ENCODE measurements around the gene PLCXD1. TPM values are rescaled to one million over a fixed set of nuclear protein-coding genes. Genes with fewer than 3 reads are reported as not detected.

Gene PLCXD1
- total and polyA plus RNA-seq, 2 experiments from 2014 or later: 48.7 to 112 TPM

GRCh38 chrX:346034-346813 lies 65.0 kb downstream of the PLCXD1 start:
- ATAC-seq: peak; percentile 53
- H3K36me3 Mint-ChIP-seq (ENCODE audit: low read depth): peaks cover 37% of the 10 kb centered on the region
- Histone ChIP-seq H3K4me3 (no peak overlapping the region), H3K27me3 (ENCODE audit: insufficient read depth) (no peaks in the 10 kb centered on the region), H3K36me3 (ENCODE audit: insufficient read depth) (no peaks in the 10 kb centered on the region), H3K4me2 (no peak overlapping the region), H2AFZ (no peak overlapping the region), H3K27ac (ENCODE audit: low read depth) (no peak overlapping the region), H3K4me1 (ENCODE audit: insufficient read depth) (no peaks in the 10 kb centered on the region), H3K9me2 (ENCODE audit: insufficient read depth) (no peaks in the 10 kb centered on the region), H4K20me1 (replicated peaks; ENCODE audit: insufficient read depth) (0 out of 2 replicates have a peak, but pooled peaks cover 3% of the 10 kb centered on the region), H3F3A (replicated peaks; ENCODE audit: low read depth) (no peaks in the 10 kb centered on the region), H3K79me2 (replicated peaks; ENCODE audit: insufficient read depth) (peaks cover 24% of the 10 kb centered on the region)
- H3K4me3 Mint-ChIP-seq: no peak overlapping the region
- DNase-seq (ENCODE audit: low spot score): peak; percentile 57
- no peaks in the 10 kb centered on the region; the same call in 2 of the 3 replicates for H3K4me1 Mint-ChIP-seq
- H3K27me3 Mint-ChIP-seq (ENCODE audit: insufficient read depth, low read depth, poor library complexity): peaks cover 11% of the 10 kb centered on the region
- no peak overlapping the region for H3K27ac Mint-ChIP-seq
- TF ChIP-seq ZNF462 (CRISPR knock-in tag; IDR thresholded peaks at IDR 0.05) (no peak), CTCF (conservative IDR thresholded peaks at IDR 0.05; ENCODE audit: low read depth in 2 of 2) (peak; percentile 38 to 54), POLR2AphosphoS5 (IDR thresholded peaks at IDR 0.05; ENCODE audit: low read depth) (no peak)
- H3K9me3 Mint-ChIP-seq: peaks cover 7% of the 10 kb centered on the region
